ENCODE results near the gene SYT9.
A peak's percentile ranks its signal among the peaks of the same experiment; 100 is the strongest.

Gene SYT9

GRCh38 chr11:7435176-7435575, 183.5 kb downstream of the SYT9 start:
- DNase-seq = no peak

- DNase-seq = no peak
These were observed 184.4 kb downstream of the SYT9 start for GRCh38 chr11:7436146-7436545.

- no peak for DNase-seq
These were observed 185.0 kb downstream of the SYT9 start for GRCh38 chr11:7436657-7437056.

- no peak for DNase-seq
These were observed 186.0 kb downstream of the SYT9 start for GRCh38 chr11:7437696-7438095.

GRCh38 chr11:7439746-7440320, 188.1 kb downstream of the SYT9 start:
- DNase-seq = no peak

- DNase-seq = peak; percentile 31
These were observed 191.0 kb downstream of the SYT9 start for GRCh38 chr11:7442588-7443215.

- no peak for DNase-seq
These were observed 192.6 kb downstream of the SYT9 start for GRCh38 chr11:7444091-7444981.

- no peak for DNase-seq
These were observed 193.9 kb downstream of the SYT9 start for GRCh38 chr11:7445564-7445963.

- no peak for DNase-seq
These were observed 196.5 kb downstream of the SYT9 start for GRCh38 chr11:7448201-7448600.

GRCh38 chr11:7449211-7449840, 197.6 kb downstream of the SYT9 start:
- no peak for DNase-seq

- no peak for DNase-seq
These were observed 198.1 kb downstream of the SYT9 start for GRCh38 chr11:7449841-7450214.

- DNase-seq = no peak
These were observed 199.1 kb downstream of the SYT9 start for GRCh38 chr11:7450836-7451235.

- DNase-seq = no peak
These were observed 199.8 kb downstream of the SYT9 start for GRCh38 chr11:7451520-7451919.

GRCh38 chr11:7451952-7452494, 200.3 kb downstream of the SYT9 start:
- DNase-seq = no peak

- DNase-seq = no peak
These were observed 203.2 kb downstream of the SYT9 start for GRCh38 chr11:7454854-7455253.

- no peak for DNase-seq
These were observed 205.5 kb downstream of the SYT9 start for GRCh38 chr11:7457211-7457610.

- DNase-seq = no peak
These were observed 211.0 kb downstream of the SYT9 start for GRCh38 chr11:7462706-7463105.

- no peak for DNase-seq
These were observed 215.9 kb downstream of the SYT9 start for GRCh38 chr11:7467652-7468051.

- no peak for DNase-seq
These were observed 217.7 kb downstream of the SYT9 start for GRCh38 chr11:7469351-7469865.

GRCh38 chr11:7471071-7471470, 219.4 kb downstream of the SYT9 start:
- DNase-seq = no peak

GRCh38 chr11:7473717-7474116, 222.0 kb downstream of the SYT9 start:
- DNase-seq = no peak

- no peak for DNase-seq
These were observed 228.4 kb downstream of the SYT9 start for GRCh38 chr11:7480113-7480512.

- no peak for DNase-seq
These were observed 232.4 kb downstream of the SYT9 start for GRCh38 chr11:7484131-7484530.
